ENCODE data around the gene PRAMEF1.
"Not testable (repeated sequence)": the region's sequence is repeated elsewhere in the genome, so short reads cannot be mapped to it uniquely, and the experiment has no call there.

Gene PRAMEF1

GRCh38 chr1:12791097-12791496 is at the start of gene PRAMEF1:
TSS of gene PRAMEF1 (plus strand) at chr1:12791397. CDS start at chr1:12793228, 1,831 bp downstream.
- not testable (repeated sequence) for DNase-seq

- no peak for DNase-seq
Observed at GRCh38 chr1:12741946-12742345, 49.3 kb upstream of the PRAMEF1 start.

- no peak for DNase-seq
Observed at GRCh38 chr1:12745126-12745991, 45.8 kb upstream of the PRAMEF1 start.

GRCh38 chr1:12745992-12746323 is 45.2 kb upstream of the PRAMEF1 start, which contains the start of gene CFAP107:
TSS of gene CFAP107 (plus strand) at chr1:12746200. CDS start at chr1:12746431, 231 bp downstream.
- no peak for DNase-seq

GRCh38 chr1:12748778-12749355 is 42.3 kb upstream of the PRAMEF1 start:
- DNase-seq, result no peak

GRCh38 chr1:12754738-12755137 is 36.5 kb upstream of the PRAMEF1 start:
- no peak for DNase-seq

GRCh38 chr1:12756273-12756672 is 34.9 kb upstream of the PRAMEF1 start:
- DNase-seq, result no peak

- no peak for DNase-seq
Observed at GRCh38 chr1:12756768-12757413, 34.3 kb upstream of the PRAMEF1 start.

GRCh38 chr1:12757836-12758235 is 33.4 kb upstream of the PRAMEF1 start:
- DNase-seq, result no peak

GRCh38 chr1:12760256-12760795 is 30.9 kb upstream of the PRAMEF1 start:
- DNase-seq, result no peak

GRCh38 chr1:12761781-12762180 is 29.4 kb upstream of the PRAMEF1 start:
- no peak for DNase-seq

- no peak for DNase-seq
Observed at GRCh38 chr1:12762766-12763165, 28.4 kb upstream of the PRAMEF1 start.

GRCh38 chr1:12763479-12763878 is 27.7 kb upstream of the PRAMEF1 start:
- no peak for DNase-seq

GRCh38 chr1:12764016-12764415 is 27.2 kb upstream of the PRAMEF1 start:
- DNase-seq, result no peak

- DNase-seq, result no peak
Observed at GRCh38 chr1:12769031-12769430, 22.2 kb upstream of the PRAMEF1 start.

GRCh38 chr1:12769976-12770505 is 21.2 kb upstream of the PRAMEF1 start:
- DNase-seq, result no peak

- DNase-seq, result no peak
Observed at GRCh38 chr1:12770620-12771019, 20.6 kb upstream of the PRAMEF1 start.

- DNase-seq, result no peak
Observed at GRCh38 chr1:12771186-12771585, 20.0 kb upstream of the PRAMEF1 start.

- DNase-seq, result no peak
Observed at GRCh38 chr1:12772520-12772919, 18.7 kb upstream of the PRAMEF1 start.

- no peak for DNase-seq
Observed at GRCh38 chr1:12773438-12773837, 17.8 kb upstream of the PRAMEF1 start, which contains the start of gene PRAMEF12. TSS of gene PRAMEF12 (plus strand) at chr1:12773738. CDS start at chr1:12774868, 1,130 bp downstream.

- DNase-seq, result no peak
Observed at GRCh38 chr1:12774801-12775345, 16.3 kb upstream of the PRAMEF1 start.

GRCh38 chr1:12775443-12775842 is 15.8 kb upstream of the PRAMEF1 start:
- DNase-seq, result no peak

Measured in femur (tissue), 1 donor.